ENCODE data around the gene MYO3B.

DNA sequence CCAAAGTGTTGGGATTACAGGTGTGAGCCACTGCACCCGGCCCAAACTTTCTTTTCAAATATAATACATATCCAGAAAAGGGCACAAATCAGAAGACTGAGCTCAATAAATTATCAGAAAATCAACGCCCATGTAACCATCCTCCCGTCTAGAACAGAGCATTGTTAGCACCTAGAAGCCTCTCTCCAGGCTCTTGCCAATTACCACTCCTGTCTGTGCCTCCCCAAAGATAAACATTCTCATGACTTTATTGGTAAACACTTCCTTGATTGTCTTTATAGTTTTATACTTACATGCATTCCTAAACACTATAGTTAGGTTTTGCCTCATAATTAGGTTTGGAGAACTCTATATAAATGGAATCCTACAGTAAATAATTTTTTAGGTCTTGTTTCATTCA lies 478.7 kb downstream of the MYO3B start:
- TF ChIP-seq POLR2A (IDR thresholded peaks at IDR 0.05; ENCODE audit: low read depth) (no peak), CTCF (IDR thresholded peaks at IDR 0.05) (no peak), EP300 (IDR thresholded peaks at IDR 0.05) (no peak), POLR2AphosphoS5 (IDR thresholded peaks at IDR 0.05) (no peak)

All from esophagus muscularis mucosa (tissue), 4 donors.